K562 (cell line): ENCODE measurements around the gene KCTD15. TPM values are rescaled to one million over a fixed set of nuclear protein-coding genes. Genes with fewer than 3 reads are reported as not detected.

Experiments used
- LCOR ChIP-seq: sonication (generic); formaldehyde crosslinking; IDR thresholded peaks from 2 replicates; pipeline ENCODE4 v1.8.0; 2022; ENCODE audit warnings: mild to moderate bottlenecking, missing genetic modification reagents
- PHF8 ChIP-seq: fragments of 200-600 bp; sonication (generic); IDR thresholded peaks from 2 replicates; pipeline ENCODE4 v1.6.1; 2012; ENCODE audit warnings: mixed run types, mild to moderate bottlenecking, inconsistent platforms, low read length, moderate library complexity, borderline replicate concordance
- RREB1 ChIP-seq: fragments of 250-450 bp; sonication (Bioruptor Pico); IDR thresholded peaks from 2 replicates; pipeline ENCODE4 v1.4.0; 2020
- polyA plus RNA-seq, 8 experiments: library from polyadenylated mRNA; depleted of rRNA in 4 of 8; stranded (reverse) in 5 of 8; unstranded in 3 of 8; fragments of >200 nt; fragmentation: Nextera tagmentation in 2 of 8; fragmentation: Illumina TruSeq in 1 of 8; extraction: Ambion mirVana in 2 of 8; extraction: Trizol in 1 of 8; gene quantifications; 2 replicates each; pipeline versions ENCODE4 v1.2.1 to v1.2.3, GENCODE V29; 2011 to 2014; ENCODE audit warnings: inconsistent platforms in 1 of 8, missing spikeins in 1 of 8
- total RNA-seq, 7 experiments: library from RNA; depleted of rRNA in 6 of 7; stranded (reverse); fragments of >200 nt in 6 of 7; fragmentation: Illumina TruSeq in 2 of 7; extraction: Trizol in 2 of 7; gene quantifications; 2 replicates each; pipeline versions ENCODE4 v1.2.1 to v1.2.3, GENCODE V29; 2011 to 2021; ENCODE audit warnings: low replicate concordance in 1 of 7

The KCTD15 gene
- total and polyA plus RNA-seq, 9 of the 15 experiments (the other 6 are each of a cell fraction or from before 2014, with no cell fraction given) = 1.7 to 49.0 (median 11.8) TPM

GRCh38 chr19:33749619-33750175 lies 47.0 kb upstream of the KCTD15 start (continued):
- TF ChIP-seq RREB1 (CRISPR knock-in tag) = no peak
- no peak for TF ChIP-seq PHF8
- no peak for TF ChIP-seq LCOR (CRISPR knock-in tag)
- TF ChIP-seq, all 486 proteins: peak for 1
